HepG2 (cell line): ENCODE results near the gene ENGASE. TPM values are rescaled to one million over a fixed set of nuclear protein-coding genes. Genes with fewer than 3 reads are reported as not detected.

Experiments used
- ATAC-seq: fragments of 200-7000 bp; cut with Tn5 transposase; 3 replicates; pipeline ENCODE4 v1.9.1; 2020; ENCODE audit warnings: mild to moderate bottlenecking, moderate library complexity
- BruUV-seq: library from RNA; stranded (reverse); fragments of 400-500 nt; replicated peaks from 2 replicates; lab custom pipeline; 2021; lab: Mats Ljungman, UMichigan
- CTCF ChIA-PET: fragments of 300-600 bp; formaldehyde crosslinking; extraction: SDS; loops from one replicate; lab custom pipeline; 2021; ENCODE audit warnings: low total read pairs, inconsistent platforms, low intra/inter-chr PET ratio; lab: Yijun Ruan, JAX
- POLR2A ChIA-PET: fragments of 350-600 bp; sonication (Branson Sonifier 250); formaldehyde crosslinking; loops from one replicate; lab custom pipeline; 2020; ENCODE audit warnings: antibody characterized with exemption, inconsistent platforms; lab: Yijun Ruan, JAX
- DNase-seq: peaks from one replicate; pipeline ENCODE4 v3.0.0-alpha.2; 2015; ENCODE audit warnings: low spot score
- FAIRE-seq: peaks from 3 replicates; lab custom pipeline; 2011; peaks lifted over from hg19 to GRCh38; lab: Jason Lieb, UNC
- H2AFZ ChIP-seq: one replicate; pipeline ENCODE4 v1.6.1; 2011; ENCODE audit warnings: low read length, inconsistent platforms
- H3K27ac ChIP-seq: fragments of 300-600 bp; 3 replicates; pipeline ENCODE4 v1.8.0; 2011; ENCODE audit warnings: mixed run types, mild to moderate bottlenecking, mixed read lengths, low read length, inconsistent platforms; ENCODE audit not compliant: insufficient read depth; ENCODE audit errors: extremely low read length
- H3K27me3 ChIP-seq, 2 experiments: fragments of 200-600 bp in 1 of 2; 2 replicates in 1 of 2; 3 replicates in 1 of 2; pipeline versions ENCODE4 v1.6.0 to v1.8.0; 2011; ENCODE audit warnings: low read length in 2 of 2, mild to moderate bottlenecking in 2 of 2, moderate library complexity in 2 of 2, inconsistent platforms in 1 of 2; ENCODE audit not compliant: insufficient read depth in 2 of 2, control insufficient read depth in 1 of 2
- H3K36me3 ChIP-seq, 2 experiments: fragments of 200-600 bp in 1 of 2; replicated peaks in 1 of 2; 2 replicates in 1 of 2; 3 replicates in 1 of 2; pipeline versions ENCODE4 v1.5.1 to v1.8.0; 2011; ENCODE audit warnings: low read length in 2 of 2, inconsistent platforms in 1 of 2; ENCODE audit not compliant: insufficient read depth in 2 of 2, control insufficient read depth in 1 of 2
- H3K4me1 ChIP-seq: 2 replicates; pipeline ENCODE4 v1.5.1; 2012; ENCODE audit warnings: low read length, inconsistent platforms; ENCODE audit not compliant: insufficient read depth
- H3K4me2 ChIP-seq: 2 replicates; pipeline ENCODE4 v1.6.0; 2011; ENCODE audit warnings: low read depth, low read length, inconsistent platforms
- H3K4me3 ChIP-seq, 3 experiments: fragments of 200-600 bp in 1 of 3; sonication (generic), shearing (Covaris generic) in 1 of 3; replicated peaks in 1 of 3; 2 replicates each; pipeline ENCODE4 v1.5.1; 2011 to 2016; ENCODE audit warnings: low read length in 3 of 3, inconsistent platforms in 2 of 3, low read depth in 2 of 3, mild to moderate bottlenecking in 2 of 3, control low read depth in 1 of 3, mixed read lengths in 1 of 3; ENCODE audit not compliant: insufficient read depth in 1 of 3
- H3K79me2 ChIP-seq: one replicate; pipeline ENCODE4 v1.6.1; 2011; ENCODE audit warnings: low read length, inconsistent platforms; ENCODE audit not compliant: insufficient read depth
- H3K9ac ChIP-seq: 2 replicates; pipeline ENCODE4 v1.6.0; 2011; ENCODE audit warnings: mild to moderate bottlenecking, low read depth, low read length, inconsistent platforms; ENCODE audit not compliant: insufficient read depth
- H3K9me3 ChIP-seq: 2 replicates; pipeline ENCODE4 v1.5.1; 2012; ENCODE audit warnings: mild to moderate bottlenecking, low read length
- H4K20me1 ChIP-seq: 2 replicates; pipeline ENCODE4 v1.6.0; 2011; ENCODE audit warnings: inconsistent platforms, mild to moderate bottlenecking, low read length, moderate library complexity; ENCODE audit not compliant: insufficient read depth
- AKAP8 ChIP-seq: sonication (generic); formaldehyde crosslinking; IDR thresholded peaks from 2 replicates; pipeline ENCODE4 v1.5.1; 2020; ENCODE audit warnings: mild to moderate bottlenecking, missing genetic modification reagents
- ATF6 ChIP-seq: sonication (generic); formaldehyde crosslinking; conservative IDR thresholded peaks from 2 replicates; pipeline ENCODE4 v1.4.0; 2020; ENCODE audit warnings: missing genetic modification reagents
- BRD4 ChIP-seq: sonication (generic); formaldehyde crosslinking; IDR thresholded peaks from 2 replicates; pipeline ENCODE4 v1.4.0; 2020; ENCODE audit warnings: missing genetic modification reagents
- DZIP1 ChIP-seq: sonication (generic); formaldehyde crosslinking; IDR thresholded peaks from 2 replicates; pipeline ENCODE4 v1.5.0; 2020; ENCODE audit warnings: mild to moderate bottlenecking, missing genetic modification reagents
- E2F5 ChIP-seq: sonication (generic); formaldehyde crosslinking; conservative IDR thresholded peaks from 2 replicates; pipeline ENCODE4 v1.4.0; 2020; ENCODE audit warnings: missing genetic modification reagents
- HMG20B ChIP-seq: conservative IDR thresholded peaks from 2 replicates; pipeline ENCODE4 v1.6.1; 2016; ENCODE audit warnings: missing genetic modification reagents, missing compliant biosample characterization
- HNF4A ChIP-seq: sonication (generic); formaldehyde crosslinking; IDR thresholded peaks from 2 replicates; pipeline ENCODE4 v1.4.0; 2020; ENCODE audit warnings: missing genetic modification reagents
- MNT ChIP-seq: fragments of 450-650 bp; IDR thresholded peaks from 2 replicates; pipeline ENCODE4 v1.6.1; 2016
- RFXANK ChIP-seq: IDR thresholded peaks from 2 replicates; pipeline ENCODE4 v1.6.1; 2016
- RORA ChIP-seq: sonication (generic); formaldehyde crosslinking; IDR thresholded peaks from 2 replicates; pipeline ENCODE4 v1.5.0; 2020; ENCODE audit warnings: mild to moderate bottlenecking, missing genetic modification reagents, moderate library complexity
- ZBTB44 ChIP-seq: sonication (generic); formaldehyde crosslinking; IDR thresholded peaks from 2 replicates; pipeline ENCODE4 v1.4.0; 2020; ENCODE audit warnings: missing genetic modification reagents
- ZFP36 ChIP-seq: fragments of 150-350 bp; IDR thresholded peaks from 2 replicates; pipeline ENCODE4 v1.6.1; 2018; ENCODE audit warnings: borderline replicate concordance, low read length, low read depth; ENCODE audit not compliant: partially characterized antibody
- ZNF354B ChIP-seq: sonication (generic); formaldehyde crosslinking; IDR thresholded peaks from 2 replicates; pipeline ENCODE4 v1.8.0; 2022; ENCODE audit warnings: mild to moderate bottlenecking, missing genetic modification reagents
- ZNF362 ChIP-seq: sonication (generic); formaldehyde crosslinking; IDR thresholded peaks from 2 replicates; pipeline ENCODE4 v1.4.0; 2020; ENCODE audit warnings: missing genetic modification reagents, mild to moderate bottlenecking, borderline replicate concordance
- ZNF766 ChIP-seq: sonication (generic); formaldehyde crosslinking; IDR thresholded peaks from 2 replicates; pipeline ENCODE4 v1.5.0; 2020; ENCODE audit warnings: missing genetic modification reagents, borderline replicate concordance
- WGBS: methylation state at CpG from one replicate; pipeline ENCODE4 v1.1.6; 2017; ENCODE audit warnings: low lambda C conversion rate; 5-methylcytosine and 5-hydroxymethylcytosine counted together
- in situ Hi-C: cut with HindIII; loops from 2 replicates; pipeline ENCODE4 v1.10.0; 2017; ENCODE audit warnings: low pct_unique_long_range_greater_than_20kb; ENCODE audit not compliant: extremely low pct_ligation_motif_present
- intact Hi-C: fragments of 100-400 bp; cut with micrococcal nuclease; formaldehyde crosslinking; loops from one replicate; pipeline ENCODE4 v1.10.0; 2022; ENCODE audit not compliant: unreplicated experiment
- polyA plus RNA-seq, 8 experiments: library from polyadenylated mRNA; depleted of rRNA in 3 of 8; stranded (reverse) in 7 of 8; unstranded in 1 of 8; fragments of >200 nt; fragmentation: Illumina TruSeq in 4 of 8; extraction: Trizol in 4 of 8; gene quantifications; 2 replicates each; pipeline versions ENCODE4 v1.2.1 to v1.2.3, GENCODE V29; 2011 to 2016; ENCODE audit warnings: low read depth in 4 of 8, missing spikeins in 1 of 8, mixed read lengths in 1 of 8; ENCODE audit not compliant: insufficient read depth in 1 of 8
- total RNA-seq, 5 experiments: library from RNA; depleted of rRNA; stranded (reverse); fragments of >200 nt; fragmentation: Illumina TruSeq; extraction: Trizol; gene quantifications; 2 replicates each; pipeline ENCODE4 v1.2.3, GENCODE V29; 2016; ENCODE audit warnings: low read depth in 1 of 5

The ENGASE gene
- total and polyA plus RNA-seq, 2 of the 13 experiments (the other 11 are each of a cell fraction or from before 2014, with no cell fraction given): 10.6 to 18.1 TPM

GRCh38 chr17:79129523-79129922 lies 54.9 kb downstream of the ENGASE start:
- DNase-seq: no peak
- no peaks in the 10 kb centered on the region for H3K9me3 ChIP-seq
- in situ Hi-C loops (no loop called here), intact Hi-C loops (no loop called here)
- H3K9ac ChIP-seq: no peak overlapping the region
- no peaks in the 10 kb centered on the region for H3K36me3 ChIP-seq
- no peaks in the 10 kb centered on the region for H3K4me1 ChIP-seq
- CTCF ChIA-PET: no interaction called here
- H3K27me3 ChIP-seq: peaks cover 41 to 100% of the 10 kb centered on the region in 2 experiments; a peak in 4 of 5 replicates
- no peak for ATAC-seq
- BruUV-seq: no TSS peak
- no peak overlapping the region for H3K4me3 ChIP-seq
- H3K27ac ChIP-seq: no peak overlapping the region
- TF ChIP-seq ATF6 (CRISPR knock-in tag) (no peak), ZBTB44 (CRISPR knock-in tag) (no peak), DZIP1 (no peak), ZNF362 (CRISPR knock-in tag) (no peak), BRD4 (no peak), MNT (no peak), RFXANK (CRISPR knock-in tag) (no peak), ZNF766 (no peak), E2F5 (no peak), ZNF354B (no peak), HMG20B (CRISPR knock-in tag) (no peak), HNF4A (no peak), AKAP8 (CRISPR knock-in tag) (no peak), RORA (CRISPR knock-in tag) (no peak), ZFP36 (no peak)
- H3K79me2 ChIP-seq: no peaks in the 10 kb centered on the region
- no peak for FAIRE-seq
- WGBS: 2% methylated on average over 4 of the region's 4 CpGs
- POLR2A ChIA-PET: no interaction called here
- no peak overlapping the region for H3K4me2 ChIP-seq
- H2AFZ ChIP-seq: no peak overlapping the region
- H4K20me1 ChIP-seq: peaks cover 4% of the 10 kb centered on the region; the same call in 1 of the 2 replicates
